Astrocyte of the cerebellum (primary cell): ENCODE data around the gene TTC28.

ENCODE experiments used
- DNase-seq: peaks from one replicate; pipeline ENCODE4 v3.0.0-alpha.2; 2011; ENCODE audit warnings: low read depth
- H3K4me3 ChIP-seq: 2 replicates; pipeline ENCODE4 v1.5.1; 2011; ENCODE audit warnings: mild to moderate bottlenecking, low read depth, low read length, moderate library complexity
- CTCF ChIP-seq: IDR thresholded peaks from 2 replicates; pipeline ENCODE4 v1.5.1; 2012; ENCODE audit warnings: low read length, low read depth, moderate library complexity, mild to moderate bottlenecking; ENCODE audit errors: missing control alignments
- in situ Hi-C: cut with HindIII; loops from 2 replicates; pipeline ENCODE4 v1.10.0; 2017; ENCODE audit warnings: low sequenced_read_pairs

The TTC28 gene

GRCh38 chr22:28406246-28406645 lies 273.4 kb downstream of the TTC28 start:
- DNase-seq = no peak
- no peak overlapping the region for H3K4me3 ChIP-seq
- in situ Hi-C loops = no loop called here
- no peak for TF ChIP-seq CTCF

GRCh38 chr22:28405588-28405987 lies 274.1 kb downstream of the TTC28 start:
- in situ Hi-C loops = no loop called here
- DNase-seq = no peak
- H3K4me3 ChIP-seq = no peak overlapping the region
- TF ChIP-seq CTCF = no peak

DNA sequence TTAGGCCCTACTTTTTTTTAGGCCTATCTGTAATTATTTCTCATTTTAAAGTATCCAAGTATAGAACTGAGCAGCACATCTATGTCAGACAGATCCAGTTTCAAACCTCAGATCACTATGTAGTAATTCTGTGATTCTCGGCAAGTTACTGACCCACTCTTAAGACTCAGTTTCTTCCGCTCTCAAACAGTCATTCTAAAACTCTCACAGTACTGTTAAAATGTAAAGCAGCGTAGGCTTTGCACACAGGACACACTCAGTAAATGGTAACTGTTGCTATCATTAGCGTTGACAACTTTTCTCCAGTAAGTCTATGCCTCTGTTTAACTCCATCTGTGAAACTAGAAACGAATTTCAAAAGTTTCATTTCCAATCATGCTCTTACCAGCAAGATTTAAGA lies 277.1 kb downstream of the TTC28 start:
- in situ Hi-C loops = no loop called here
- no peak for DNase-seq
- TF ChIP-seq CTCF = no peak
- no peak overlapping the region for H3K4me3 ChIP-seq

DNA sequence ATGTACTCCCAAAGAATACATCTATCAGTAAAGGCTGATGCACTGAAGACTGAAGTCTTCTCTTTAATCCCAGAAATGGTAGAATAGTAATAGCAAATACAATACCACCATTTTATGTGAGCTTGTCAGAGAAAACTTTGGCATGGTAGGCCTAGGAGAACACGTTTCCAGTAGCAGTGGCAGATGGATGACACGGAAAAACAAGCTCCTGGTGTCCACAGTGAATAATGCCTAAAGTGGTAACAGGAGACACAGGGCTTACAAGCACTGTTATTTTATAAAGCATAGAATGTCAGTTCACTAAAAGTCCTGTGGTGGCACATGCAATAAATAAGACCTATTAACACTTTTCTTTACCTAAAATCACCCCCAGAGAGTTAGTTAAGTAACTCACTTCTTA lies 277.6 kb downstream of the TTC28 start:
- H3K4me3 ChIP-seq = no peak overlapping the region
- in situ Hi-C loops = no loop called here
- DNase-seq = no peak
- no peak for TF ChIP-seq CTCF

DNA sequence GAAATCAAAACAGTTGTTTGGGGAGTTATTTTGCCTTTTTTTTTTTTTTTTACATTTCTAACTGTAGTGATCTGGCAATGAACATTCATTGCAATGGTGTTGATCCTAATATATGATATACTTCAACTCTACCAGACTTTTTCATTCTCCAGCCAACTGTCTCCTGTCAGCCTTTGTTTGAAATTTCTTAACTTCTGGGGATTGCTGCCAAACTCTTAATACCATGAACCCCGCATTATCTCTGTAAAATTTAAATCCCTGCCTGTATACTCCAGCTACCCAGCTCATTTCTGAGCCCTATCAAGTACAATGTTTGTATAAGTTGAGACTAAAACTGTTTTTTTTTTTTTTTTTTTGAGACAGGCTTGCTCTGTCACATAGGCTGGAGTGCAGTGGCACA lies 280.7 kb downstream of the TTC28 start:
- no peak for TF ChIP-seq CTCF
- no peak for DNase-seq
- H3K4me3 ChIP-seq = no peak overlapping the region
- in situ Hi-C loops = no loop called here

GRCh38 chr22:28398355-28398754 lies 281.3 kb downstream of the TTC28 start:
- no peak overlapping the region for H3K4me3 ChIP-seq
- no peak for DNase-seq
- TF ChIP-seq CTCF = no peak
- in situ Hi-C loops = no loop called here

DNA sequence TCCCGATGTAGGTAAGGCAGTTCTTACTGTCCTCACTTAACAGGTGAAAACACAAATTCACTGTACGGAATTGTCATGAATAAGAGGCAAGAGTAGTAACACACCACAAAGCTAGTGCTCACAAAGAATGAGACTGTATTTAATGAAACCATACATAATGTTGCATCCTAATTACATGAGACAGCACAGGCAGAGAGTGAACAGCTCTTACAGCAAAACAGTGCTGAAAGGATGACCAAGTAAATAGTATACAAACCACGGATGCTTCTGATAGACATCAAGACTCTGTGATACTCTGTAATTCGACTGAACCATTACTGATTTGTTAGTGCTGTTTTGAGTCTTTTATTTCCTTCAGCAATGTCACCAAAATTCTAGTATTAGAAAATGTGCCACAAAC lies 282.3 kb downstream of the TTC28 start:
- no peak for TF ChIP-seq CTCF
- no peak overlapping the region for H3K4me3 ChIP-seq
- in situ Hi-C loops = no loop called here
- no peak for DNase-seq
